Superior temporal gyrus (tissue), 1 donor: ENCODE results near the gene METTL27.
A peak's percentile ranks its signal among the peaks of the same experiment; 100 is the strongest.
"Not testable (repeated sequence)": the region's sequence is repeated elsewhere in the genome, so short reads cannot be mapped to it uniquely, and the experiment has no call there.

Source experiments
- DNase-seq: peaks from one replicate; pipeline ENCODE4 v3.0.0-alpha.2; 2016; ENCODE audit errors: extremely low spot score

Gene METTL27, protein sequence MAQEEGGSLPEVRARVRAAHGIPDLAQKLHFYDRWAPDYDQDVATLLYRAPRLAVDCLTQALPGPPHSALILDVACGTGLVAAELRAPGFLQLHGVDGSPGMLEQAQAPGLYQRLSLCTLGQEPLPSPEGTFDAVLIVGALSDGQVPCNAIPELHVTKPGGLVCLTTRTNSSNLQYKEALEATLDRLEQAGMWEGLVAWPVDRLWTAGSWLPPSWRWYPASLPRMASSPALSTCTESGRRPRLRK

DNA sequence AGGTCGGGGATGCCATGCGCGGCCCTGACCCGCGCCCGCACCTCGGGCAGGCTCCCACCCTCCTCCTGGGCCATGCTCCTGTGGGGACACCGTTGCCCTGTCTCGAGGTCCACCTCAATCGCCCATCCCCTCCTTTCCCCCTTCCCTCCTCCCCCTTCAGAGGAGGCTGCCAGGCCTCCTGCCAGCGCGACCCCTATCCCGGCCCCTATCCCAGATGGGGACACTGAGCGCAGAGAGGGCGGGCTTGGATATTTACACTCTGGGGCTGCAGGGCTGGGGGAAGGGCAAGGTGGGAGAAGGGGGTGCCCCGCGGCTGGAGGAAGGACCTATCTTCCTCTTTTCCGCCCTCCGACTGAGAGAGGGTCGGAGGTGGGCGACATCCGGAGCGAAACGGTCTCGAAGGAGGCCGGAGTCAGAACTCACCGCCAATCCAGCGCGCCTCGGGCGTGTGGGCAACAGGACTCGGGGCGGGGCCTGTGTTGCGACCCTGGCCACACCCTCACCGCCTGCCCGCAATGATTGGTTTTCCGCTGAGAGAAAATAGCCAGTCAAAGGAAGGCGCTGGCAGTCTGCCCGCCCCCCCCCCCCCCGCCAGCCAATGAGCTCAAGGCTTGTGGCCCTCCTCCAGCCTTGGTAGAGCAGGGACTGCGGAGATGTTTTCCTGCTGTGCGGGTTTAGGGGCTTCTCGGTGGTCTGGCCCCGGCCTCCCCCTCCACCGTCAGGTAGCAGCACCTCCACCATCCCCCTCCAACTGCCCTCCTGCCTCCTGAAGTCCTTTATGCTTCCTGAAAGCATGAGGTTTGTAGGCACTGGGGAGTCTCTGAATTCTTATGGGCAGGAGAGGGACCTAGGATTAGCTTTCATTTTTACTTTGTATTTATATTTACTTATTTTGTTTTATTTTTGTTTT lies at the start of gene METTL27:
Gene METTL27 (minus strand): TSS at position 450 of the 910 bp plus-strand sequence. CDS start 376 bp downstream, at position 74.
- peak; percentile 87 for DNase-seq

DNA sequence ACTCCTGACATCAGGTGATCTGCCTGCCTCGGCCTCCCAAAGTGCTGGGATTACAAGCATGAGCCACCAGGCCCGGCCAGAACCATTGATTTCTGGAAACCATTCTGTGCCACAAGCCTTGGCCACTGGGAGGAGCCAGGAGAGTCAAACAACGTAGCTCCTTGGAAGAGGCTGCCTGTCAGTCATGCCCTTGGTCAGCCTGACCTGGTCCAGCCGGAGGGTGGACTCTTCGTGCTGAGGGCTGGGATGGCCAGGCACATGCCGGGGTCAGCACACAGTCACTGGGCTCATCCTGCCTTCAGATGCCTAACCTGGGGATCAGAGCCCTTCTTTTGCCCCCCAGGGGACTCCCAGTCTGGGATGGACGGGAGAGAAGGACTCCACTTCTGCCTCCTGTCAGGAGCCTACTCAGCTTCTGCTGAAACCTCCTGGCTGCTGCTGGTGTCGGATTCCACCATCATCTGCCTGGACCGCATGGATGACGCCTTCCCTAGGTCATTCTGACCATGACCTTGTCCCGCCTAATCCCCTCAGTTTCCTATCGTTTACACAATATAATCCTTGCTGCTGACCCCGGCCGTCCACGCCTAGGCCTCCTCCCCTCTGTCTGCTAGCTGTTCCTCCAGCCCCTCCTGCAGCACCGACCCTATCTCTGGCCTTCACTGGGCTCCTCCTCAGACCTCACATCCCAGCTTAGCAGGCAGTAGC lies 49.0 kb upstream of the METTL27 start:
- no peak for DNase-seq

DNA sequence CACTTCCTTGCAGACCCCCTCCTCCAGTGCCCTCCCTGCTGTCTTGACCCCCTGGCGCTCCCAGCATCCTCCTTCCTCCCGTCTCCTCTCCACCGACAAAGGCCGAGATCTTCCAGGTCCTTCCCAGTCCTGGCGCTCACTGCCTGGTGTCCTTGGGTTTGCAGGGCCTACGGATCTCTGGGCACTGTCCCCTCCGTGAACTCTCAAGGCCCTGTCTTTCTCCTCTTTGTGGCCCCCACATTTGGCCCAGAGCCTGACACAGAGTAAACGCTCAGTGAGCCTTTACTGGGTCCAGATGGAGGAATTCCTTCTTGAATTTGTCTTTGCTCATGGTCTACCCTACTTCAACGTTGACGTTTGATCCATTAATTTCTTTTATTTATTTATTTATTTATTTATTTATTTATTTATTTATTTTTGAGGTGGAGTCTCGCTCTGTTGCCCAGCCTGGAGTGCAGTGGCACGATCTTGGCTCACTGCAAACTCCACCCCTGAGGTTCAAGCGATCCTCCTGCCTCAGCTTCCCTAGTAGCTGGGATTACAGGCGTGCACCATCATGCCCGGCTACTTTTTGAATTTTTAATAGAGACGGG lies 48.3 kb upstream of the METTL27 start:
- DNase-seq: no peak

DNA sequence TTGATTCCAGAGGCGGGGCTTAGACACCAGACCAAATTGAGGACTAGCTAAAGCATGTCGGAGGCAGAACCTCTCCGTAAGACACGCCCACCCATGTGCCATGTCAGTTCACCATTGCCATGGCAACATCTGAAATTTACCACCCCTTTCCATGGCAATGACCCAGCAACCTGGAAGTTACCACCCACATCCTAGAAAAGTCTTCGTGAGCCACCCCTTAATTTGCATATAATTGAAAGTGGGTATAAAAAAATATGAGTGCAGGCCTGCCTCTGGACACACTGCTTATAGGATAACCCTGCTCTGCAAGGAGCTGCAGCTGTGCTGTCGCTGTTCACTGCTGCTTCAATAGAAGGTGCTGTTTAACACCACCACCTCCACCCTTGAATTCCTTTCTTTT lies 46.6 kb upstream of the METTL27 start:
- DNase-seq: no peak

DNA sequence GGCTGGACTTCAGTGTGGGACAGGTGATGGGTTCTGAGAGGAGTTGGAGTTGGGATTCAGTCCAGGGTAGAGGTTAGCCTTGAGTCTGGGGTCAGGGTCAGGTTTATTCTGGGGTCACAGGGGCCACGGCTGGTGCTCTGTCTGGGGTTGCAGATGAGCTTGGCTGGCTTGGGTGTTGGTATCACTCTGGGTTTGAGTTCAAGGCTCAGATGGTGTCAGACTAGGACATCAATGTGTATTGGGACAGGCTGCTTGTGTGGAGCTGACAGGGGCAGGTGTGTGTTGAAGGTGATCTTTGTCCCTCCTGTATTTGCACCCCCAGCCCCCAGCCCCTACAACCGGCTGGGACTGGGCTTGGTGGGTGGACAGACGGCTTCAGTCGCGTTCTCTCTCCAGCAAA lies 45.4 kb upstream of the METTL27 start:
- no peak for DNase-seq

DNA sequence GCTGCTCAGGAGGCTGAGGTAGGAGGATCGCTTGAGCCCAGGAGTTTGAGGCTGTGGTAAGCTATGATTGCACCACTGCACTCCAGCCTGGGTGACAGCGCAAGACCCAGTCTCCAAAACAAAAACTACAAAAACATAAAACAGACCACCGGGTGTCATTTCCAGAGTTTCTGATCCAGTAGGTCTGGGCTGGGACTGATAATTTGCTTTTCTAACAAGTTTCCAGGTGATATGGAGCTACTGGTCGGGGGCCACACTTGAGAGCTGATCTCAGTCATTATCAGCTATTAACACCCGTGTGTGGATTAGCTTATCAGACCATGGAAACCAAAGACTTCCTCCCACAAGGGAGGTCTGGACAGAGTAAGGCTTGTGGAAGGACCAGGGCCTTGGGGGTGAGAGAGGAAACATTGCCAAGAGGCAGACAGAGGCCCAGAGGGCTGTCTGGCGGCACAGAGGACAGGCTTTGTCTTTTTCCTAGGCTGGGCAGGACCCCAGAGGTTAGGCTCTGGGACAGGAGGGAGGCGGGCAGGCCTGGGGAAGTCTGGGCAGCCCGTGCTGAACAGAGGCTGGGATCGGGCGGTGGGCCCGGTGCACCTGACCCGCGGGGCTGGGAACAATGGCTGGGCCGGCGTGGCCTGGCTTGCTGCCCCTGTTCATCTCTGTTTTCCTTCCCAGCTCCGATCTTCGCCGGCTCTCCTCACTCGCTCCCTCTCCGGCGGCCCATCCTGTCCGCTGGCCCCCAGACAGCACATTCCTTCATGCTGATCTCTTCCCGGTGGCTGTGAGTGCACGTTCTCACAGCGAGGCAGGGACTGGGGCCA lies 43.9 kb upstream of the METTL27 start:
- DNase-seq: no peak

DNA sequence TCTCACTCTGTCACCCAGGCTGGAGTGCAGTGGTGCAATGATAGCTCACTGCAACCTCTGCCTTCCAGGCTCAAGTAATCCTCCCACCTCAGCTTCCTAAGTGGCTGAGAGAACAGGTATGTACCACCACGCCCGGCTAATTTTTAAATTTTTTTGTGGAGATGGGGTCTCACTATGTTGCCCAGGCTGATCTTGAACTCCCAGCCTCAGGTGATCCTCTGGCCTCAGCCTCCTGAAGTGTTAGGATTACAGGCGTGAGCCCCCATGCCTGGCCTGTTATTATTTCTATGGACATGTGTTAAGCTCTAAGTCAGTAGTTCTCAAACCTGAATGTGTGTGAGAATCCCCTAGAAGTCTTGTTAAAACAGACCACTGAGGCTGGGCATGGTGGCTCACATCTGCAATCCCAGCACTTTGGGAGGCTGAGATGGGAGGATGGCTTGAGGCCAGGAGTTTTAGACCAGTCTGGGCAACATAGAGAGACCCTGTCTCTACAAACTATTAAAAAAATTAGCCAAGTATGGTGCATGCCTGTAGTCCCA lies 43.2 kb upstream of the METTL27 start:
- no peak for DNase-seq

DNA sequence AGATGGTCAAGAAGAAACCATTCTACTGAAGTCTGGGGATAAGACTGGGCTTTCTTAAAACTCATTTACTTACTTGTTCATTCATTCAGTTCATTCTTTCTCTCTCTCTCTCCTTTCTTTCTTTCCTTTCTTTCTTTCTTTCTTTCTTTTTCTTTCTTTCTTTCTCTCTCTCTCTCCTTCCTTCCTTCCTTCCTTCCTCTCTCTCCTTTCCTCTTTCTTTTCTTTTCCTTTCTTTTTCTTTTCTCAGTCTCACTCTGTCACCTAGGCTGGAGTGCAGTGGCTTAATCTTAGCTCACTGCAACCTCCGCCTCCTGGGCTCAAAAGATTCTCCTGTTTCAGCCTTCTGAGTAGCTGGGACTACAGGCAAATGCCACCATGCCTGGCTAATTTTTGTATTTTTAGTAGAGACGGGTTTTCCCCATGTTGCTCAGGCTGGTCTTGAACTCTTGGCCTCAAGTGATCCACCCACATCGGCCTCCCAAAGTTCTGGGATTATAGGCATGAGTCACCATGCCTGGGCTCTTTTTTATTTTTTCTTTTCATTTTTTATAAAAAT lies 42.6 kb upstream of the METTL27 start:
- not testable (repeated sequence) for DNase-seq

DNA sequence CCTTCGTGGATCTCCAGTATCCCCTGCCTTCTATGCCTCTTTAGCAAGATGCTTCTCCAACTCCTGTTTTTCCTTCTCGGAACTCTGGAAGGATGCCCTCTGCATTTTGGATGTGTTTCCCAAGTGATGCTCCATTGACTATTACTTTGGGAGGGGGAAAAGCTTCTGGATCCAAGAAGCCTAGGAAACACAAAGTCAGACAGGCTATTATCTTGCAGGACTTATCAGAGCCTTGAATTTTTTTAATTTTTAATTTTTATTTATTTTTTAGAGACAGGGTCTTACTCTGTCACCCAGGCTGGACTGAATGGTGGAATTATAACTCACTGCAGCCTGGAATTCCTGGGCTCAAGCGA lies 39.7 kb upstream of the METTL27 start:
- no peak for DNase-seq

DNA sequence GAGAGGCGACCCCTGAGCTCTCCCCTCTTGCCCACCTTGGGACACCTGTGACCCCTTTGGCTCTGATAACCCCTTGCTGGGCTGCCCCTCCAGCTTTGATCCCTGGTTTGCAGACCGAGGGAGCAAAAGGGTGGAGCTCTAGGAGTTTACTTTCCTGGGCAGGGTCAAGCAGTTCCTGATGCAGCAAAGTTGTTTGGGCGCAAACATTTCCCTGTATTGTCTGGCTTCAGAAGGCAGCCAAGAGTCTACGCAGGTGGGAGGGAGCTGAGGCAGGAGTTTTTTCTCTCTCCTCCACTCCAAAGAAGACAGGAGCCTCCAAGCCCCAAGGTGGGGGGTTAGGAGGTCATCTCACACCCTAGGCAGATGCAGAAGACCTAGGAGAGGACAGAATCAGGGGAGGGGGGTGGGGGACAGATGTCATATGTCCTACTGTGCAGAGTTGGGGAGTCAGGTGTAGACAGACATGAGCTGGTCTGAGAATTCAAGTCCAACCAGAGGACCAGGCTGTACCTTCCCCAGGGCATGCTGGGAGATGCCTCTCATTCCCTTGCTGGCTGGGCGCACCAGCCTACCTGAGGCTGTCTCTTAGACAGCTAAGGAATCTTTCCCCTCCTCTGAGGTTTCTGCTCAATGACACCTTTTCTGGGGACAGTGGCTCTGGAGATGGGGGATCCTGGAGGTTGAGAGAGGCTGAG lies 39.2 kb upstream of the METTL27 start:
- no peak for DNase-seq

DNA sequence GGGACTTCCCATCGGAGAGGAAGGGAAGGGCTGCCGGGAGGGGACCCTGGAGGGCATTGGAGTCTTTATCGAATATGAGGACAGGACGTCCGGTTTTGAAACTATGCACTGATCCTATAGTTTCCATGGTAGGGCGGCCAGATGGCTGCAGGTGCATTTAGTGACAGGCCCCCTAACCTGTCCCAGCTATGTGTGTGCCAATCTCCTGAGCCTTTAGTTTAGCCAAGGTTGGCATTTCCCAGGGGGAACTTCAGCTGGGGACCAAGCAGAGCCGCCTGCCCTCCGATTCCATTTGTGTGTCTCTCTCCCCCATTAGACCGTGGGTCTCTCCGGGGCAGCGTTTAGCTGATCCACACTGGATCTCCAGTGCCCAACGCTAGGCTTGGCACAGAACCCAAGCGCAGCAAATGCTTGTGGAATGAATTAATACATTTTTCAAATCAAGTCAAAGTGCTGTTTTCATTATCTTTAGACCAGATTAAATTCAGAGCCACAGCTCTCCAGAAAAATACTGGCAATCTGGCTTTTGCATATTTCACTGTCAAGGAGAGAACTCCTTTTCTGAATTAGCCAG lies 38.5 kb upstream of the METTL27 start:
- DNase-seq: no peak

DNA sequence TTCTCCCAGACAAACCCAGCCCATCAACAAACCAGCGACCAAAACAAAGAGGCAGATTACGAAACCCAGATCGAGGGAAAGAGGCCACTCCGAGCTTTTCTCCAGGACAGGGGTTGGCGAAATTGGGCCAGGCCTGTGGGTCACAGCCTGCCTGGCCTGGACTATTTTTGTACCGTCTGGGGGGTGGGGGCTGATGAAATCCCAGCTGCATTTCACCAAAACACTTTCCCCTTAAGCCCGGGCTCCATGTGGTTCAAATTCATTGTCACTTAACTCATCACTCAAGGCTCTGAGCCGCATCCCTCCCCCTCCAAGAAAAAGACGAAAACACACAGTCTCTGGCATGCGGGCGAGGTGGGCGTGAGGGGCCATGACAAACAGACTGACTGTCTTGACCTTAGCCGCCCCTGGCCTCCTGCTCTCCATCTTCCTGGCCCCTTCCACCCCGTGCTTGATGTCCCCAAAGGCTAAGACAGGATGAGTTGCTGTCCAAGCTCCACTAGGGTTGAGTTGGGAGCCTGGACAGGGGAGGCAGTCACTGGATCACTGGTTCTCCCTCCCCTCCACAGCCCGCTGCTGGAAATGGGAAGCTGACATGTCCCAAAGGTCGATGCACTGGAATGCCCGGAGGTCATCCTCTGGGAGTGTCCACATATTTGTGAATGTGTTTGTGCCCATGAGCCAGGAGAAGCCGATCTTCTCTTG lies 37.8 kb upstream of the METTL27 start:
- no peak for DNase-seq

DNA sequence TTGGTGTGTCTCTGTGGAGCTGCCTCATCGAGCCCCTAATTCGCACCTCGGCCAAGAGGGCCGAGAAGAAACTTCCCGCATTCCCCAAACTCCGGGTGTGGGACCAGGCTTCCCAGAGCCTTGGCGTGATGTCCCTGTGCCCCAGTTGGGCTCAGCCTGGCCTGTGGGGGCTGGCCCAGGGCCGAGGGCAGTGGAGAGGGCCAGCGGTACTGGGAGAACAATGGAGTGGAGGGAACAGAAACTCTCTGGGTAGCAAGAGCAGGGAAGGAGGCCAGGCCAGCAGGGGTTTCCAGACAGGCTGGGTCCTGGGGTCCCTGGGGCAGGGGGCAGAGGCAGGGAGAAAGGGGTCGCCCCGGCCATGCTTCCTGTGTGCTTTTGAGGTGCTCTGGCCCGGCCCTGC lies 34.7 kb upstream of the METTL27 start:
- no peak for DNase-seq

DNA sequence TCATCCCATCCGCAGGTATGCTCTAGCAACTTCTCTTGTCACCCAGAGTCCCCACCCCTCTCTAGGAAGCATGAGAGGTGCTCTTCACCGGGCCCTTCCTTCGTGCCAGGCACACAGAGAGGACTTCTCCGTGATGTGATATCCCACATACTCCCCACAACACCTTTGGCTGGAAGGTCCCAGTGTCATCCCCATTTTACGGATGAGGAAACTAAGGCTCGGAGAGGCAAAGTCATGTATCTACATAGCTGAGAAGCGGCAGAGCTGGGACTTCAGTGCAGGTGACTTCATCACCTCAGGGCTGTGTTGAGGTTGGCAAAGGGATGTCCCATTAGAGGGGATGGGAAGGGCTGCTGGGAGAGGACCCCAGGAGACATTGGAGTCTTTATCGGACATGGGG lies 34.0 kb upstream of the METTL27 start:
- DNase-seq: no peak

DNA sequence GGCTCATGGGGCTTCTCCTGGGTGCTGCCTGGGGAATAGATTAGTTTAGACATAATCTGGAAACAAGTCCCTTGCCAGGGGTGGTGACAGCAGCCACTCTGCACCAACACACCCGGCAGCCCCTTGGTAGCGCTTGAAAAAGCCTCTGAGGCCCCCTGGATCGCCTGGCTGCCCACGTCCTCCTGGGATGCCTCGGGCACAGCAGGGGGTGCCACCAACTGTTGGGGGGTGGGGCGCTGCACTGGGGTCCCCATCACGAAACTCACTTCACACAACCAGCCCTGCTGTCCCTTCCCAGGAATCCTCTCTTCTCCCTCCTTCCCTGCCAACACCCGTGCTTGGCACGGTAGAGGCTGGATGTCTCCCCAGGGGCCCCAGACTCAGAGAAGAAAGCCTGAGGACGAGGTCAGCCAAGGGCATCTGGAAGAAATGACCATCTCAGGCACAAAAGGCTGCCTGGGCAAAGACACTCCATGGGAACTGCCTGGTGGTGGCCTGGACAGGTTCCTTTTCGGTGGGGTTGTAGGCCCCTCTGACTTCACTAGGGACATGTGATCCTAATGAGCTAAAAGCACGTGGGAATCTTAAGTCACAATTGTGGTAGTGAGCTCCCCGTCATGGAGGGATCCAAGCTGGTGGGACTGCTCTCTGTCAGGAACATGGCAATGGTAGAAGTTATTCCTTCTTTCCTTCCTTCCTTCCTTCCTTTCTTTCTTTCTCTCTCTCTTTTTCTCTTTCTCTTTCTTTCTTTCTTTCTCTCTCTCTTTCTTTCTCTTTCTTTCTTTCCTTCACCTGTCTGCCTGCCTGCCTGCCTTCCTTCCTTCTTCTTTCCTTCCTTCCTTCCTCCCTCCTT lies 30.0 kb upstream of the METTL27 start:
- DNase-seq: no peak

DNA sequence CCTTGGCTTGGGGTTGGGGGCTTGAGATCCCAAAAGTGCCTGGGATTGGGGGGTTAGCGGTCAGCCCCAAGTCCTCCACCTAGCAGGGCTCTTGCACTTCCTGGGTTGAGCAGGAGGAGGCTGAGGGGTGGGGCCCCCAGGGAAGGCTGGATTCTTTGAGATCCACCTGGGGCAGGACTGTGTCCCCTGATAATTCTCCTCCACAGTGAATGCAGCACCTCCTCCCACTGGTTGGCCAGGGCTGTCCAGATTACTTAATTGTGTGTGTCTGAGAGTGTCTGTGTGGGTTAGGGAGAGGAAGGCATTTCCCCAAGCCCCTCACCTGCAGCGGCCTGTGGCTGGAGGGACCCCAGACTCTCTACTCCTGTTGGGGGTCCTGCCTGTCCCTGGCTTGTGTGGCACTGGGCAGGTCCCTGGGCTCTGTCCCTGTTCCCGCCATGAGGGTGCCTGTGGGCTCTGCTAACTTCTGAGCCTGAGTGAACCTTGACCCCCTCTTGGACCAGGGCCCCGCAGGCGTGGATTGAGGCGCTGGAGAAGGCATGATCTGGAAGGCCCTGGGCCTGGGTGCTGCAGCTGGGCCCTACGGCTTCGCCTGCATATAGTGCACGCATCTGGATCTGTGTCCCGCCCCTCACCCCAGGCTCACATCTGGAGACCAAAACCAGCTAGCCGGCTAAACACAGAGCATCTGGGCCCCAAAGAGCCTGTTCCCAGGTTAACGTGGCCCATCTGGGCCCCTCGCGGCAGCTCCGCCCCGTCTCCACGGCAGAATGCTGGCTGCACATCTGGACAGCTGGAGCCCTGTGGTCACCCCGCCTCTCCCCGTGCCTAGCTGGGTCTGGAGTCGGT lies 29.1 kb upstream of the METTL27 start:
- no peak for DNase-seq

DNA sequence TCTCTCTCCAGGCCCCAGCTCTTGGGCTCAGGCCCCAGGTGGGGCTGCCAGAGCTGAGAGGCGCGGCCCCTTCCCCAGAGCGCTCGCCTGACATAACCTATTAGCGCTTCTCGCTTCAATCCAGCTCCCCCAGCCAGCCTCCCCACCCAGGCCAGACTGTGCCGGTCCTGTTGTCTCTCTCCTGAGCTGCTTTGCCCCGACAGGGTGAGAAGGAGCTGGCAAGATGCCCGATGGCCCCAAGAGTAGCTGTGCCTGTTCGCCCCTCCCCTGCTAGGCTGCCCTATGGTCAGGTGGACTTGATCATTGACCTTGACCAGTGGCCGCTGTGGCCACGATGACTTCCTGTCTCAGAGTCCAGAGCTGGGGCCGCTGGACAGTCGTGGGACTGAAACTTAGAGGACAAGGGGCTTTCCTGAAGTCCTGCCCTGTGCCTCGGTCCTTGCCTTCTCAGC lies 27.8 kb upstream of the METTL27 start:
- no peak for DNase-seq
